NCI-H82 (cell line): ENCODE data around the gene PTPRN2.

Experiments
- DNase-seq: peaks from one replicate; lab custom pipeline; 2025; lab: John Stamatoyannopoulos, UW

The PTPRN2 gene

GRCh38 chr7:158489462-158490155 is 98.0 kb downstream of the PTPRN2 start:
- DNase-seq, result no peak

GRCh38 chr7:158488181-158488971 is 99.2 kb downstream of the PTPRN2 start:
- DNase-seq, result no peak

- no peak for DNase-seq
These were observed 99.9 kb downstream of the PTPRN2 start for GRCh38 chr7:158487631-158488151.

GRCh38 chr7:158486919-158487318 is 100.7 kb downstream of the PTPRN2 start:
- DNase-seq, result no peak

- no peak for DNase-seq
These were observed 102.7 kb downstream of the PTPRN2 start for GRCh38 chr7:158484801-158485531.

- DNase-seq, result no peak
These were observed 105.1 kb downstream of the PTPRN2 start for GRCh38 chr7:158482480-158482879.

- DNase-seq, result no peak
These were observed 108.0 kb downstream of the PTPRN2 start for GRCh38 chr7:158479664-158480025.

- DNase-seq, result no peak
These were observed 108.5 kb downstream of the PTPRN2 start for GRCh38 chr7:158479021-158479663.

GRCh38 chr7:158477866-158478265 is 109.8 kb downstream of the PTPRN2 start:
- no peak for DNase-seq

GRCh38 chr7:158476331-158476932 is 111.2 kb downstream of the PTPRN2 start:
- no peak for DNase-seq

GRCh38 chr7:158475679-158476052 is 112.0 kb downstream of the PTPRN2 start:
- no peak for DNase-seq

GRCh38 chr7:158475036-158475678 is 112.5 kb downstream of the PTPRN2 start:
- DNase-seq, result no peak

GRCh38 chr7:158474488-158474887 is 113.1 kb downstream of the PTPRN2 start:
- DNase-seq, result no peak

- DNase-seq, result no peak
These were observed 113.7 kb downstream of the PTPRN2 start for GRCh38 chr7:158473946-158474345.

- DNase-seq, result no peak
These were observed 114.4 kb downstream of the PTPRN2 start for GRCh38 chr7:158473221-158473620.

- DNase-seq, result no peak
These were observed 115.0 kb downstream of the PTPRN2 start for GRCh38 chr7:158472596-158472995.

- DNase-seq, result no peak
These were observed 115.9 kb downstream of the PTPRN2 start for GRCh38 chr7:158471716-158472115.

- no peak for DNase-seq
These were observed 117.3 kb downstream of the PTPRN2 start for GRCh38 chr7:158470336-158470735.

- DNase-seq, result no peak
These were observed 118.1 kb downstream of the PTPRN2 start for GRCh38 chr7:158469396-158470051.

- no peak for DNase-seq
These were observed 118.8 kb downstream of the PTPRN2 start for GRCh38 chr7:158468700-158469296.
